ENCODE data around the gene TMEM260.

TMEM260 gene

GRCh38 chr14:56579345-56580220 is at the start of gene TMEM260:
Gene TMEM260, plus strand, starts transcription at chr14:56579798. Its CDS starts 117 bp downstream, at chr14:56579915.
- DNase-seq = peak; percentile 91

GRCh38 chr14:56532546-56532945 is 47.1 kb upstream of the TMEM260 start:
- DNase-seq = no peak

GRCh38 chr14:56534656-56535055 is 44.9 kb upstream of the TMEM260 start:
- no peak for DNase-seq

GRCh38 chr14:56539862-56540261 is 39.7 kb upstream of the TMEM260 start:
- no peak for DNase-seq

- no peak for DNase-seq
Observed at GRCh38 chr14:56543436-56543835, 36.2 kb upstream of the TMEM260 start.

- no peak for DNase-seq
Observed at GRCh38 chr14:56549721-56550120, 29.9 kb upstream of the TMEM260 start.

- no peak for DNase-seq
Observed at GRCh38 chr14:56552615-56553014, 27.0 kb upstream of the TMEM260 start.

- DNase-seq = no peak
Observed at GRCh38 chr14:56554301-56554700, 25.3 kb upstream of the TMEM260 start.

- peak; percentile 12 for DNase-seq
Observed at GRCh38 chr14:56555921-56556570, 23.6 kb upstream of the TMEM260 start.

GRCh38 chr14:56559182-56559581 is 20.4 kb upstream of the TMEM260 start:
- DNase-seq = no peak

- DNase-seq = no peak
Observed at GRCh38 chr14:56561606-56562005, 18.0 kb upstream of the TMEM260 start.

GRCh38 chr14:56562883-56563282 is 16.7 kb upstream of the TMEM260 start:
- no peak for DNase-seq

GRCh38 chr14:56569174-56569573 is 10.4 kb upstream of the TMEM260 start:
- no peak for DNase-seq

GRCh38 chr14:56570295-56570694 is 9.3 kb upstream of the TMEM260 start:
- no peak for DNase-seq

- DNase-seq = no peak
Observed at GRCh38 chr14:56580221-56580711, 668 bp downstream of the TMEM260 start.

GRCh38 chr14:56581041-56581727 is 1.6 kb downstream of the TMEM260 start:
- DNase-seq = no peak

GRCh38 chr14:56585461-56586084 is 6.0 kb downstream of the TMEM260 start:
- no peak for DNase-seq

- no peak for DNase-seq
Observed at GRCh38 chr14:56587701-56588100, 8.1 kb downstream of the TMEM260 start.

- DNase-seq = no peak
Observed at GRCh38 chr14:56590535-56590960, 10.9 kb downstream of the TMEM260 start.

GRCh38 chr14:56592746-56593544 is 13.3 kb downstream of the TMEM260 start:
- DNase-seq = no peak

GRCh38 chr14:56594428-56594827 is 14.8 kb downstream of the TMEM260 start:
- DNase-seq = no peak

- DNase-seq = no peak
Observed at GRCh38 chr14:56598519-56598918, 18.9 kb downstream of the TMEM260 start.

Measured in activated CD4-positive, alpha-beta T cell treated with anti-CD3 and anti-CD28 coated beads, Interleukin-2, amount 50 U/mL, for 16 hours (primary cell).